Measurements from ENCODE around the gene TGFB2.

GRCh38 chr1:218409946-218410510, 64.9 kb downstream of the TGFB2 start:
- TF ChIP-seq, protein P1, sequence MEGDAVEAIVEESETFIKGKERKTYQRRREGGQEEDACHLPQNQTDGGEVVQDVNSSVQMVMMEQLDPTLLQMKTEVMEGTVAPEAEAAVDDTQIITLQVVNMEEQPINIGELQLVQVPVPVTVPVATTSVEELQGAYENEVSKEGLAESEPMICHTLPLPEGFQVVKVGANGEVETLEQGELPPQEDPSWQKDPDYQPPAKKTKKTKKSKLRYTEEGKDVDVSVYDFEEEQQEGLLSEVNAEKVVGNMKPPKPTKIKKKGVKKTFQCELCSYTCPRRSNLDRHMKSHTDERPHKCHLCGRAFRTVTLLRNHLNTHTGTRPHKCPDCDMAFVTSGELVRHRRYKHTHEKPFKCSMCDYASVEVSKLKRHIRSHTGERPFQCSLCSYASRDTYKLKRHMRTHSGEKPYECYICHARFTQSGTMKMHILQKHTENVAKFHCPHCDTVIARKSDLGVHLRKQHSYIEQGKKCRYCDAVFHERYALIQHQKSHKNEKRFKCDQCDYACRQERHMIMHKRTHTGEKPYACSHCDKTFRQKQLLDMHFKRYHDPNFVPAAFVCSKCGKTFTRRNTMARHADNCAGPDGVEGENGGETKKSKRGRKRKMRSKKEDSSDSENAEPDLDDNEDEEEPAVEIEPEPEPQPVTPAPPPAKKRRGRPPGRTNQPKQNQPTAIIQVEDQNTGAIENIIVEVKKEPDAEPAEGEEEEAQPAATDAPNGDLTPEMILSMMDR (conservative IDR thresholded peaks at IDR 0.05; ENCODE audit: low read length) = no peak
- no peak for TF ChIP-seq EZH2phosphoT487 (IDR thresholded peaks at IDR 0.05; ENCODE audit: borderline replicate concordance, low read depth, low read length)
